CD4-positive, alpha-beta memory T cell (primary cell): ENCODE measurements around the gene ENDOV. TPM values are rescaled to one million over a fixed set of nuclear protein-coding genes. Genes with fewer than 3 reads are reported as not detected.
A peak's percentile ranks its signal among the peaks of the same experiment; 100 is the strongest.

Experiments
- CTCF ChIA-PET: fragments of 350-600 bp; sonication (Branson Sonifier 250); formaldehyde crosslinking; loops from one replicate; lab custom pipeline; 2021; ENCODE audit warnings: inconsistent platforms; ENCODE audit not compliant: partially characterized antibody; lab: Charles Lee
- POLR2A ChIA-PET: fragments of 350-600 bp; sonication (Branson Sonifier 250); formaldehyde crosslinking; loops from one replicate; lab custom pipeline; 2021; ENCODE audit not compliant: partially characterized antibody; lab: Charles Lee
- DNase-seq, 5 donors: peaks; one replicate each; pipeline versions ENCODE4 v3.0.0 to v3.0.0-alpha.2; 2020 to 2022; ENCODE audit warnings: mixed read lengths in 1 of 5
- H3K27ac ChIP-seq: one replicate; pipeline ENCODE4 v1.7.0; 2013; ENCODE audit warnings: low read depth, low read length
- H3K27me3 ChIP-seq: 2 replicates; pipeline ENCODE4 v1.7.0; 2013; ENCODE audit warnings: mild to moderate bottlenecking, low read length, moderate library complexity; ENCODE audit not compliant: insufficient read depth
- H3K36me3 ChIP-seq: 2 replicates; pipeline ENCODE4 v1.7.0; 2013; ENCODE audit warnings: mild to moderate bottlenecking, low read length, moderate library complexity; ENCODE audit not compliant: insufficient read depth
- H3K4me1 ChIP-seq: 2 replicates; pipeline ENCODE4 v1.7.0; 2013; ENCODE audit warnings: mild to moderate bottlenecking, low read length, moderate library complexity; ENCODE audit not compliant: insufficient read depth
- H3K4me3 ChIP-seq, 2 donors: one replicate each; pipeline ENCODE4 v1.7.0; 2013; ENCODE audit warnings: low read length in 2 of 2, mild to moderate bottlenecking in 1 of 2
- H3K9me3 ChIP-seq, 2 donors: one replicate each; pipeline ENCODE4 v1.7.0; 2013; ENCODE audit warnings: low read length in 2 of 2, control low read depth in 1 of 2; ENCODE audit not compliant: control insufficient read depth in 1 of 2
- H3K27ac Mint-ChIP-seq, 7 donors: one replicate each; pipeline ENCODE4 v1.8.0; 2020 to 2021; ENCODE audit warnings: mixed read lengths in 7 of 7, mild to moderate bottlenecking in 6 of 7, inconsistent platforms in 3 of 7, moderate library complexity in 3 of 7
- H3K27me3 Mint-ChIP-seq, 2 donors: one replicate each; pipeline ENCODE4 v1.8.0; 2020 to 2021; ENCODE audit warnings: mixed read lengths in 2 of 2
- H3K36me3 Mint-ChIP-seq, 2 donors: one replicate each; pipeline ENCODE4 v1.8.0; 2020 to 2021; ENCODE audit warnings: mixed read lengths in 2 of 2, inconsistent platforms in 1 of 2, mild to moderate bottlenecking in 1 of 2
- H3K4me1 Mint-ChIP-seq, 4 donors: one replicate each; pipeline ENCODE4 v1.8.0; 2020 to 2021; ENCODE audit warnings: mixed read lengths in 4 of 4, mild to moderate bottlenecking in 1 of 4
- H3K4me3 Mint-ChIP-seq, 8 donors: one replicate each; pipeline ENCODE4 v1.8.0; 2020 to 2021; ENCODE audit warnings: mixed read lengths in 8 of 8, mild to moderate bottlenecking in 7 of 8, moderate library complexity in 6 of 8, inconsistent platforms in 3 of 8
- H3K9me3 Mint-ChIP-seq, 8 donors: one replicate each; pipeline ENCODE4 v1.8.0; 2020 to 2021; ENCODE audit warnings: mixed read lengths in 8 of 8, mild to moderate bottlenecking in 5 of 8, inconsistent platforms in 3 of 8, moderate library complexity in 1 of 8
- intact Hi-C: fragments of 100-400 bp; cut with micrococcal nuclease; formaldehyde crosslinking; loops from one replicate; pipeline ENCODE4 v1.15.1; 2023
- polyA plus RNA-seq, 2 donors: library from polyadenylated mRNA; unstranded; fragments of 300-500 nt; fragmentation: Illumina TruSeq; gene quantifications; one replicate each; pipeline ENCODE4 v1.2.3, GENCODE V29; 2021
- total RNA-seq, 2 experiments: library from RNA; stranded (reverse); gene quantifications; one replicate each; pipeline ENCODE4 v1.2.3, GENCODE V29; 2021

ENDOV gene
- total and polyA plus RNA-seq, 4 experiments from 2014 or later: 10.1 to 25.5 (median 17.8) TPM

DNA sequence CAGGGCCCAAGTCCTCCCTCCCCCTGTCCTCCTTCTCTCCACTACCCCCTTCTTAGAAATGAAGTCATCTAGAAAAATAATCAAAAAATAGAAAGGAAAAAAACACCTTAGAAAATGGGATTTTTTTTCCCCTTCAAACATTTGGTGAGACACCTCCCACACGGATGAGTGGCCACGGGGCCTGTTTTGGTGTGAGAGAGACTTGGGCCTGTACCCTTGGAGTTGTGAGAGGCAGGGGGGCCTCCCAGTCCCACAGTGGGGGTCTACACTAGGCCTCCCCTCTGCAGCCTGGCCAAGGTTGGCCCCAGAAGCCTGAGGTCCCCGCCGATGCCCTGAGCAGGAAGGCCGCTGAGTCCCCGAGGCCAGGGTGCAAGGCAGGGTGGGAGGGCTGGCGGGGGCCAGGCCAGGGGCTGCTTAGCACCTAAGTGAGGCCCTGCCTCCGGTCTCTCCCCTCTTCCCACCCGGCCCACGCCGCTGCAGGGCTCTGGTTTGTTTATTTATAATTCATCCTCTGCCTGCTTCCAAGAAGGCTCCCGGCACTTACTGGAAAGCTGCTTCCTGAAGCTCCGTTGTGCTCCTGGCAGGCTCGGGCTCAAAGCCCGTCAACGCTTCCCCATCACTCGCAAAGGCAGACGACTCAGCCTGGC is 35.1 kb downstream of the ENDOV start:
- Histone ChIP-seq H3K4me1 (peaks cover 9% of the 10 kb centered on the region), H3K27me3 (no peaks in the 10 kb centered on the region), H3K9me3 (no peaks in the 10 kb centered on the region), H3K27ac (no peak overlapping the region), H3K4me3 (no peak overlapping the region), H3K36me3 (no peaks in the 10 kb centered on the region)
- ChIA-PET CTCF (no interaction called here), POLR2A (no interaction called here)
- DNase-seq: no peak
- Mint-ChIP-seq H3K27me3 (no peaks in the 10 kb centered on the region), H3K27ac (peak overlapping the region in 1 of 7 donors; percentile 55), H3K9me3 (peaks cover 0 to 4% (median 0%) of the 10 kb centered on the region in 8 donors), H3K36me3 (peaks cover 0 to 3% of the 10 kb centered on the region in 2 donors), H3K4me3 (no peak overlapping the region), H3K4me1 (peaks cover 3 to 10% (median 7%) of the 10 kb centered on the region in 4 donors)
- intact Hi-C loops: no loop called here

DNA sequence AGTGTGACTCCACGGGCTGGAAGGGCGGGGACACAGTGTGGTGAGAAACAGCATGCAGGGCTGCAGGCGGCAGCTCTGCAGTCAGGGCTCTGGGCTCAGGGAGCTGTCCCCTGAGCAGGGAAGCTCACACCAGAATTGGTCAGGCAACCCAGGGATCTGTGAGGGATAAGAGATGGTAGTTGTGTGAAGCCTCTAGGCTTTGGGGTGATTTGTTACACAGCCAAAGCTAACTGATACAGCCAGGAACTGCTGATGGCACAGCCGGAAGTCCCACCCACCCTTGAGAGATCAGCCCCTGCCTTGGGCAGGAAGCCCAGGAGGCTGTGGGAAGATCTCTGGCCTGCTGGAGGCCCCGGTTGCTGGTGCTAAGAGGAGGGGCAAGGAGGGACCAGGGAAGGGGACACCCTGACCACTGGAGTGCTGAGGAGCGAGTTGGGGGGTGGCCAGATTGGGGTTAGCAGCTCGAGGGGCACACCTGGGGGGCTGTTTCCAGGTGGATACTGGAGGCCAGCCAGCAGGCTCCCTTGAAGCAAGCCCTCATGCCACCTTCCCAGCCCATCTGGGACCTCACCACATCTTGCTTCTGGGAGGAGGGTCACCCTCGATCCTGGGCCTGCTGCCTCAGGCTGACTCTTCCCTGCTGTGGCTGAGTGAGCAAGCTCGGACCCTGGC is 36.3 kb downstream of the ENDOV start:
- POLR2A ChIA-PET: no interaction called here
- intact Hi-C loops: no loop called here
- H3K4me3 Mint-ChIP-seq: peak overlapping the region in 1 of 8 donors; percentile 68

DNA sequence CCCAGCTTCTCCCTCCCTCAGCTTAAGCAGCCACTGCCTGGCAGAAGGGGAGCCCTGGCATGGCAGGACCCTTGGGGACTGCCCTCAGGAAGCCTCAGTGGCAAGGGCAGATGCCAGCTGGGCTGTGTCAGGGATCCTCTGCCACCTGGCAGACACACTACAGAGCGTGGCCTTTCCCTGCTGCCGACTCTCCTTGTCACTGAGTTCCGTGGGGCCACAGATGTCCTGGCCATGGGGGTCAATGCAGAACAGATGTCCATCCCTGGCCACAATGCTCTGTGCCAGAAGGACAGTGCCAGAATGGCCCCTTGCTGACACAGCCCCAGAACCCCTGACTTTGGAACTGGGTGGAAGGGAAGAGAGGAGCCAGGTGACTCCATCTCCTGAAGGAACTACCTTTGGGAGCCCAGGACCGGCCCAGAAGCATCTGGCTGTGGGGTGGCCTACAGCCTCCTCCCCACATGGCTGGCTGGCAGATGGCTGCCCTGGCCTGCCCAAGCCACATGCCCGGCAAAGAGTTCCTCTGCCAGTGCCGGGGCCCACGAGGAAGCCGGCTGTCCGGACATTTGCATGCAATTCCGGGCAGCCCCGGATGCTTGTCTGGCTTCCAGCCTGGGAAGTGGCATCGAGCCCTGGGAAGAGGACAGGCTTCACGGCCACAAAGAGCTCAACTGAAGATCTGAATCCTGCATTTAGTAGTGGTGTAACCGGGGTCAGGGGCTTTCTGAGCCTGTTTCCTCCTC is 37.4 kb downstream of the ENDOV start:
- no peak overlapping the region for H3K27ac ChIP-seq
- Mint-ChIP-seq H3K27me3 (peaks cover 0 to 3% of the 10 kb centered on the region in 2 donors), H3K9me3 (peaks cover 0 to 4% (median 0%) of the 10 kb centered on the region in 8 donors), H3K27ac (peak overlapping the region in 1 of 7 donors; percentile 95), H3K36me3 (peaks cover 0 to 3% of the 10 kb centered on the region in 2 donors), H3K4me1 (peaks cover 9 to 22% (median 12%) of the 10 kb centered on the region in 4 donors), H3K4me3 (peak overlapping the region in 1 of 8 donors; percentile 93)
- ChIA-PET POLR2A (no interaction called here), CTCF (no interaction called here)
- peak in 1 of 5 donors; percentile 13 for DNase-seq
- peaks cover 18% of the 10 kb centered on the region for H3K4me1 ChIP-seq
- no peaks in the 10 kb centered on the region for H3K9me3 ChIP-seq
- H3K4me3 ChIP-seq: no peak overlapping the region
- H3K36me3 ChIP-seq: no peaks in the 10 kb centered on the region
- intact Hi-C loops: no loop called here
- no peaks in the 10 kb centered on the region for H3K27me3 ChIP-seq

More for the DNA sequence above, 36.3 kb downstream of the ENDOV start:
- no peak overlapping the region for H3K27ac ChIP-seq
- no peaks in the 10 kb centered on the region for H3K27me3 ChIP-seq
- Mint-ChIP-seq H3K4me1 (peaks cover 9 to 17% (median 12%) of the 10 kb centered on the region in 4 donors), H3K9me3 (peaks cover 0 to 4% (median 0%) of the 10 kb centered on the region in 8 donors), H3K27me3 (no peaks in the 10 kb centered on the region), H3K27ac (no peak overlapping the region), H3K36me3 (peaks cover 0 to 3% of the 10 kb centered on the region in 2 donors)
- H3K4me3 ChIP-seq: no peak overlapping the region
- no peaks in the 10 kb centered on the region for H3K9me3 ChIP-seq
- peak in 1 of 5 donors; percentile 8 for DNase-seq
- no peaks in the 10 kb centered on the region for H3K36me3 ChIP-seq
- CTCF ChIA-PET: no interaction called here
- H3K4me1 ChIP-seq: peaks cover 18% of the 10 kb centered on the region

DNA sequence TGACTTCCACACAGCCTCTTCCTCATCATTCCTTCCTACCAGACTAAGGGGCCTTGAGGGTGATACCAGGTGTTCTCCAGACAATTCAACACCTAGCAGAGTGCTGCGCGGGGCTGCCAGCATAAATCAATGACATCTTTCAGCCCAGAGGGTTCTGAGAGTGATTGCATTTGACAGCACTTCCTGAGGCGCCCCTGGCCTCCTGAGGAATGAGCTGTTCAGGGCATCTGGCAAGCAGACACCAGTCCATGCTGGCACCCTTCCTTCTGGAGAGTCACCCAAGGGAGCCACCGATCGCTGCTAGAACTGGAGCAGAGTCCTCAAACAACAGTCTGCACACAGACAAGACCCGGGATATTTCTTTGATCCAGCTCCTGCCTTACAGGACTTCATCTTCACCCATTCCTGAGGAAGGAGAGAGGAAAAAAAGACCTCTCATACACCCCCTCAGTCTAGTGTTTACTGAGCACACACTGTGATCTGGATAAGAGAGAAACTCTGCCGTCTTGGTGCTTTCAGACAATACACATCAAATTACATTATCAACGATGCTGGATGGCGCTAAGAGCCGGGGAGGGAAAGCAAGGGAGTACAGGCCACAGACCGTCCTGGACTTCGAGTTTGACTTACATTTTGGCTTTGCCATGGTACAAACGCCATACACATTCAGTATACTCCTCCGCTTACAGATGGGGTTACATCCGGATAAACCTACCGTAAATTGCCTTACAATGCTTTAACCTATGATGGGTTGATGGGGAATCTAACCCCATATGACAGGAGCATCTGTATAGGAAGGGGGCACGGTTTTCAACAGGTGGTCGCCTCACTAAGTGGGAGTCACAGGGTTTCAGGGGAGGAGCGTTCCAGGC is 38.4 kb downstream of the ENDOV start:
- H3K27me3 ChIP-seq: no peaks in the 10 kb centered on the region
- no peak overlapping the region for H3K27ac ChIP-seq
- Mint-ChIP-seq H3K9me3 (peaks cover 0 to 4% (median 0%) of the 10 kb centered on the region in 8 donors), H3K4me1 (peaks cover 9 to 25% (median 12%) of the 10 kb centered on the region in 4 donors), H3K27me3 (peaks cover 4 to 6% of the 10 kb centered on the region in 2 donors), H3K27ac (peak overlapping the region; percentile 88 to 98 (median 96)), H3K36me3 (peaks cover 0 to 3% of the 10 kb centered on the region in 2 donors), H3K4me3 (peak overlapping the region; percentile 89 to 93 (median 92))
- no peaks in the 10 kb centered on the region for H3K9me3 ChIP-seq
- H3K36me3 ChIP-seq: no peaks in the 10 kb centered on the region
- H3K4me3 ChIP-seq: peak overlapping the region in 1 of 2 donors; percentile 42
- POLR2A ChIA-PET: interaction anchor here (1.0 to 2.7 kb wide), 15 partner anchors 11 to 1230 kb away, joined by 3 to 22 read pairs (median 5); partner anchors contain the start of genes ARL16, CHMP6, ENDOV and FAAP100
- CTCF ChIA-PET: interaction anchor here (1.1 kb wide), 1 partner anchor 525 kb away, joined by 3 read pairs; no protein-coding TSS in a partner anchor
- H3K4me1 ChIP-seq: peaks cover 18% of the 10 kb centered on the region
- DNase-seq: peak in 1 of 5 donors; percentile 20
- intact Hi-C loops: no loop called here

DNA sequence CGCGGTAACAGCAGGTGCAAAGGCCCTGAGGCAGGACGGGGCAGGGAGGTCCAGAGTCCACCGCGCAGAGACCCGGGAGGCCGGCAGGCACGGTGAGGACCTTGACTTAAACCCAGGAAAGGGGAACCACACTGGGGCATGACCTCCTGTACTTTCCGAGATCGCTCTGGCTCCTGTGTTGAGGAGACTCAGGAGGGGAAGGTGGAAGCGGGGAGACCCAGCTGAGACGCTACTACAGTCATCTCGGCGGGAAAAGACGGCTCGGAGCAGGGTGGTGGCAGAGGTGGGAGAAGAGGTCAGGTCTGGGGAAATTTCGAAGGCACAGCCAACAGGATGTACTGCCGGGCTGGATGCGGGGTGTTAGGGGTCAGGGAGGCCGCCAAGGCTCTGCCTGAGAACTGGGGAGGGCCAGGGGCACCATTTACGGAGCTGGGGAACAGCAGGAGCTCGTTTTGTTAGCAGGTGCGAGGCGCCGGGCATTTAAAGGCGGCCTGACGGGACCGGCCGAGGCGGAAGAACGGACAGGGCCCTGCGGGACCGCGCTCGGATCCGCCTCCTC is 39.1 kb downstream of the ENDOV start:
- H3K36me3 Mint-ChIP-seq: peaks cover 0 to 3% of the 10 kb centered on the region in 2 donors
- H3K4me1 Mint-ChIP-seq: peaks cover 9 to 25% (median 12%) of the 10 kb centered on the region in 4 donors
- Histone ChIP-seq H3K9me3 (no peaks in the 10 kb centered on the region), H3K4me3 (peak overlapping the region; percentile 42 to 66), H3K27me3 (no peaks in the 10 kb centered on the region), H3K36me3 (no peaks in the 10 kb centered on the region), H3K27ac (peak overlapping the region; percentile 93), H3K4me1 (peaks cover 18% of the 10 kb centered on the region)
- H3K27me3 Mint-ChIP-seq: peaks cover 8 to 11% of the 10 kb centered on the region in 2 donors
- peak in 1 of 5 donors; percentile 48 for DNase-seq
- intact Hi-C loops: loop anchor here (1.0 kb wide), 2 partner anchors 39 to 90 kb away; partner anchors contain the start of genes ENDOV and RPTOR
- ChIA-PET CTCF (interaction anchor here (0.6 to 1.5 kb wide), 4 partner anchors 27 to 524 kb away, joined by 3 to 6 read pairs (median 4); no protein-coding TSS in a partner anchor), POLR2A (interaction anchor here (0.8 to 2.7 kb wide), 36 partner anchors 8 to 1230 kb away, joined by 3 to 22 read pairs (median 4); partner anchors contain the start of genes ACTG1, ARL16, CHMP6 and ENDOV)
- peak overlapping the region; percentile 93 to 98 (median 97) for H3K27ac Mint-ChIP-seq
- H3K4me3 Mint-ChIP-seq: peak overlapping the region; percentile 89 to 93 (median 92)
- peaks cover 0 to 4% (median 0%) of the 10 kb centered on the region in 8 donors for H3K9me3 Mint-ChIP-seq
